PC-9 (cell line): ENCODE results near the gene IL11RA.

Experiments
- CTCF ChIP-seq: fragments of 200-600 bp; sonication (generic); conservative IDR thresholded peaks from 2 replicates; pipeline ENCODE4 v1.6.1; 2017; ENCODE audit warnings: mixed run types, antibody characterized with exemption, mild to moderate bottlenecking, moderate library complexity
- EZH2 ChIP-seq: fragments of 200-600 bp; sonication (generic); IDR thresholded peaks from 2 replicates; pipeline ENCODE4 v1.8.0; 2017; ENCODE audit warnings: antibody characterized with exemption, low read depth

- peak; percentile 82 for TF ChIP-seq CTCF
- no peak for TF ChIP-seq EZH2
These were observed 18.0 kb upstream of the IL11RA start for GRCh38 chr9:34633851-34634550.
